ENCODE results near the gene KIF26B. TPM values are rescaled to one million over a fixed set of nuclear protein-coding genes. Genes with fewer than 3 reads are reported as not detected.

KIF26B gene
- total and polyA plus RNA-seq, 3 experiments from 2014 or later, result 0.11 to 0.16 TPM; not detected in 1

DNA sequence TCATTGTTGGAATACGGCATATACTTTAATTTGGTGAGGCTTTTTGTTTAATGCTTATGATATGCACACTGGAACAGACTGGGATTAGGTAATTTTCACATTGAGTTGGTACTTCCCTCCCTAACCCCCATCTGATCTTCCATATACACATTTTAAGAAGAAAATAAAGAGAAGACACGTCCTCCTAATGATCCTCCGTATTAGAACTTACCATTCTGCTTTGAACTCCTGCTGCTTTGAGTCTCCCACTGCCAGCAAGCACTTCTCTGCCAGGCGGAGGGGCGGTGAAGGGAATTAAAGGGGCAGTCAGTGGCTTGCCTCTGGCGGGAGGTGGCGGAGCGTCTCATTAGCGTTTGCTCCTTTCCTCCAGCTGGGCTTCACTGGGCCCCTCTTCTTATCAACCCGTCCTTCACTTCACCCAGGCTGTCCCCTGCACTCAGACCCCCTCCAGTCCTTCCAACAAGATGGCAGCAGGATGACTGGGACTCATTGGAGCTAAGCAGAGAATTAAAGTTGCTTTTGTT, 433.4 kb downstream of the KIF26B start:
- no peak overlapping the region for H3K4me3 Mint-ChIP-seq

DNA sequence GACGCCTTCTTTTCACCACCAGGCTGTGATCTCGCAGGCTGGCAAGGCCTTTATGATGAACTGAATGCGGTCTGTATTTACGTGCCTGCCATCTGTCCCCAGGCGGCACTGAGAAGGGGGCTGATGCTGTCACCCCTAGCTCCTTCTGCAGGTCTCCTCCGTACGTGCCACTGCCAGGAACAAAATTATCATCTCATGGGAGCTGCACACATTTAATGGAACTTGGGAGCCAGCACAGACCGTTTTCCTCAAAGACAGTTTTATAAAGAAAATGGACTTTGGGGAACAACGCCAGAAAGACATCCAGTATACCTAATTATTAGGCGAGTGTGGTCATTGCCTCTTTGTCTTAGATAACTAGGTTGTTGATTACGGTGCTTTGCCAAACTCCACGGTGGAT, 434.5 kb downstream of the KIF26B start:
- no peak overlapping the region for H3K4me3 ChIP-seq (ENCODE audit: low read length)
- no peaks in the 10 kb centered on the region for H3K4me1 Mint-ChIP-seq
- H3K9me3 ChIP-seq (ENCODE audit: low read length), result no peaks in the 10 kb centered on the region
- no peak overlapping the region for H3K4me3 Mint-ChIP-seq
- no peak overlapping the region for H3K27ac ChIP-seq (ENCODE audit: low read depth, low read length)
- peaks cover 0 to 5% of the 10 kb centered on the region in 2 donors for H3K27me3 Mint-ChIP-seq
- no peaks in the 10 kb centered on the region for H3K36me3 ChIP-seq (ENCODE audit: insufficient read depth, low read length)
- DNase-seq, result no peak
- H3K27ac Mint-ChIP-seq, result no peak overlapping the region
- no peaks in the 10 kb centered on the region for H3K4me1 ChIP-seq (ENCODE audit: insufficient read depth, low read length)
- ChIA-PET CTCF (no interaction called here), POLR2A (no interaction called here)
- H3K27me3 ChIP-seq (ENCODE audit: insufficient read depth, low read length, poor library complexity, severe bottlenecking), result no peaks in the 10 kb centered on the region
- H3K9me3 Mint-ChIP-seq, result peaks cover 0 to 5% (median 3%) of the 10 kb centered on the region in 5 donors
- H3K36me3 Mint-ChIP-seq, result no peaks in the 10 kb centered on the region

More for the DNA sequence above, 433.4 kb downstream of the KIF26B start:
- no peaks in the 10 kb centered on the region for H3K4me1 ChIP-seq (ENCODE audit: insufficient read depth, low read length)
- H3K9me3 ChIP-seq (ENCODE audit: low read length), result no peaks in the 10 kb centered on the region
- no peak for DNase-seq
- H3K36me3 ChIP-seq (ENCODE audit: insufficient read depth, low read length), result no peaks in the 10 kb centered on the region
- Mint-ChIP-seq H3K9me3 (peaks cover 0 to 3% (median 0%) of the 10 kb centered on the region in 5 donors), H3K27me3 (peaks cover 0 to 5% of the 10 kb centered on the region in 2 donors), H3K4me1 (no peaks in the 10 kb centered on the region), H3K27ac (no peak overlapping the region), H3K36me3 (no peaks in the 10 kb centered on the region)
- no peak overlapping the region for H3K27ac ChIP-seq (ENCODE audit: low read depth, low read length)
- ChIA-PET POLR2A (no interaction called here), CTCF (no interaction called here)
- H3K4me3 ChIP-seq (ENCODE audit: low read length), result no peak overlapping the region
- H3K27me3 ChIP-seq (ENCODE audit: insufficient read depth, low read length, poor library complexity, severe bottlenecking), result no peaks in the 10 kb centered on the region

DNA sequence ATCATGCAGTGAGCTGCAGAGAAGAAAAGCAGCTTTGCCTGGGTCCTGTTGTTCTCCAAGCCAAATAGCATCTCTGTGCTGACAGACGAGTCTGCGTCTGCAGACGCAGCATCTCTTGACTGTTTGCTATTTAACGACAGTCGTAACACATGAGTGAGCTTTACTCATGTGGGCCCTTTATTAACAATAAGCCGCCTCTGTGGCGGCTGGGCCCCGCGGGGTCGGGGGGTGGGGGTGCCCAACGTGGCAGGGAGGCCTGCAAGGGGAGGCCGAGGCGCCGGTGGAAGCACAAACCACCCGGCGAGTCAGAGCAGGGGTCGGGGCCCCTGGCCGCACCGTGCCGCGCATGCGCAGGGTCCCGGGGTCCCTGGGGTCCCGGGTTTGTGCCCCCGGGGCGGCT, 435.1 kb downstream of the KIF26B start:
- no peaks in the 10 kb centered on the region for H3K4me1 ChIP-seq (ENCODE audit: insufficient read depth, low read length)
- H3K36me3 Mint-ChIP-seq, result no peaks in the 10 kb centered on the region
- DNase-seq, result no peak
- ChIA-PET POLR2A (no interaction called here), CTCF (no interaction called here)
- H3K36me3 ChIP-seq (ENCODE audit: insufficient read depth, low read length), result no peaks in the 10 kb centered on the region
- H3K4me3 Mint-ChIP-seq, result no peak overlapping the region
- H3K27me3 ChIP-seq (ENCODE audit: insufficient read depth, low read length, poor library complexity, severe bottlenecking), result no peaks in the 10 kb centered on the region
- H3K4me1 Mint-ChIP-seq, result no peaks in the 10 kb centered on the region
- no peak overlapping the region for H3K27ac Mint-ChIP-seq
- peaks cover 0 to 5% of the 10 kb centered on the region in 2 donors for H3K27me3 Mint-ChIP-seq
- H3K27ac ChIP-seq (ENCODE audit: low read depth, low read length), result no peak overlapping the region
- no peaks in the 10 kb centered on the region for H3K9me3 ChIP-seq (ENCODE audit: low read length)
- H3K4me3 ChIP-seq (ENCODE audit: low read length), result no peak overlapping the region
- peaks cover 0 to 5% (median 3%) of the 10 kb centered on the region in 5 donors for H3K9me3 Mint-ChIP-seq

DNA sequence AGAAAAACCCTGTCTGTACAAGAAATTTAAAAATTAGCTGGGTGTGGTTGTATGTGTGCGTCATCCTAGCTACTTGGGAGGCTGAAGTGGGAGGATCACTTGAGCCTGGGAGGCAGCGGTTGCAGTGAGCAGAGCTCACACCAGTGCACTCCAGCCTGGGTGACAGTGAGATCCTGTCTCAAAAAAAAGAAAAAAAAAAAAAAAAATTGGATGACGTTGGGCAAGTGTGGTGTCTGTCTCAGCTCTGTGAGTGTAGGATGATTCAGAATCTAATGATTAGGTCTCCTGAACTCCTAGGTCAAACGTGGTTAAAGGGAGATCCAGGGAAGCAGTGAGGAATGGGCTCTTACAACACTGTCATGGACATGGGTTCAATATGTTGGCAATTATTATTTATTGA, 435.9 kb downstream of the KIF26B start:
- H3K4me3 ChIP-seq (ENCODE audit: low read length), result no peak overlapping the region
- ChIA-PET POLR2A (no interaction called here), CTCF (no interaction called here)
- Mint-ChIP-seq H3K27me3 (peaks cover 0 to 5% of the 10 kb centered on the region in 2 donors), H3K9me3 (peaks cover 0 to 5% (median 4%) of the 10 kb centered on the region in 5 donors), H3K27ac (no peak overlapping the region), H3K4me3 (no peak overlapping the region), H3K36me3 (no peaks in the 10 kb centered on the region), H3K4me1 (no peaks in the 10 kb centered on the region)
- no peaks in the 10 kb centered on the region for H3K36me3 ChIP-seq (ENCODE audit: insufficient read depth, low read length)
- no peaks in the 10 kb centered on the region for H3K9me3 ChIP-seq (ENCODE audit: low read length)
- H3K27me3 ChIP-seq (ENCODE audit: insufficient read depth, low read length, poor library complexity, severe bottlenecking), result no peaks in the 10 kb centered on the region
- no peak for DNase-seq
- H3K27ac ChIP-seq (ENCODE audit: low read depth, low read length), result no peak overlapping the region
- no peaks in the 10 kb centered on the region for H3K4me1 ChIP-seq (ENCODE audit: insufficient read depth, low read length)

DNA sequence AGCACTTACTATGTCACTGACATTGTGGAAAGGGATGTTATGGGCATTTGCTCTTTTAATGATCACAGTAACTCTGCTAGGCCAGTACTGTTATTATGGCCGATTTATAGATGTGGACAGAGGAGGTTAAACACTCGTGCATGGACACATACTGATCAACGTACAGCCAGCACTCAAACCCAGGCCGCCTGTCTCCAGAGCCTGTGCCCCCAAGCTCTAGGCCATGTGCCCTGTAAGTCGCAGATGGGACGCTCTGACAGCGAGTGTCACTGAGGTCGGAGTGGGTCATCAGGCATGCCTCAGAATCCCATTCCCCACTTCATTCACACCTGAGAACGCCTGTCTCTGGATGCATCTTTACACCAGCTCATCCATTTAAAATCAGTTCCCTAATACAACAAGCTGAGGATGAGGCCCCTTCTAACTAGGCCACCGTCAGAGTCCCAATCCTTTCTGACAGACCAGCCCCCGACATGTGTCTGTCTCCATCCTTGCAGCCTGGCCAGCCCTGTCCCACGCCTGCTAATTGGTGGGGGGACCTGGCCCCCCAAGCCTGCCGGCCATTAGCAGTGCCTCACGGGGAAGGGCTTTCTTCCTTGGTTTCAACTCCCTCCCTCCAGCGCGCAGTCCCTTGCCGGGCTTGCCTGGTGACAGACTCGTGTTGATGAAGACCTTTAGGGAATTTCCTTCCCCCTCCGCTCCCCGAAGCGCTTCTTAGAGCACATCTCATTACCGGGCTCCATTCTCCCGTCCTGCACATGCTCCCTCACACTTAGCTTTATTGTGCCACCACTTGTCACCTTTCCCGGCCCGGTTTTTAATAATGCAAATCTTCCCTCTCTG, 436.8 kb downstream of the KIF26B start:
- H3K9me3 ChIP-seq (ENCODE audit: low read length), result no peaks in the 10 kb centered on the region
- H3K27ac ChIP-seq (ENCODE audit: low read depth, low read length), result no peak overlapping the region
- ChIA-PET CTCF (no interaction called here), POLR2A (no interaction called here)
- Mint-ChIP-seq H3K27ac (no peak overlapping the region), H3K4me1 (no peaks in the 10 kb centered on the region), H3K27me3 (peaks cover 0 to 5% of the 10 kb centered on the region in 2 donors), H3K36me3 (no peaks in the 10 kb centered on the region), H3K9me3 (peaks cover 0 to 6% (median 5%) of the 10 kb centered on the region in 5 donors), H3K4me3 (no peak overlapping the region)
- H3K27me3 ChIP-seq (ENCODE audit: insufficient read depth, low read length, poor library complexity, severe bottlenecking), result no peaks in the 10 kb centered on the region
- no peaks in the 10 kb centered on the region for H3K36me3 ChIP-seq (ENCODE audit: insufficient read depth, low read length)
- H3K4me1 ChIP-seq (ENCODE audit: insufficient read depth, low read length), result no peaks in the 10 kb centered on the region
- DNase-seq, result no peak
- no peak overlapping the region for H3K4me3 ChIP-seq (ENCODE audit: low read length)

- Histone ChIP-seq H3K4me1 (ENCODE audit: insufficient read depth, low read length) (no peaks in the 10 kb centered on the region), H3K4me3 (ENCODE audit: low read length) (no peak overlapping the region), H3K27me3 (ENCODE audit: insufficient read depth, low read length, poor library complexity, severe bottlenecking) (no peaks in the 10 kb centered on the region), H3K9me3 (ENCODE audit: low read length) (no peaks in the 10 kb centered on the region), H3K36me3 (ENCODE audit: insufficient read depth, low read length) (no peaks in the 10 kb centered on the region), H3K27ac (ENCODE audit: low read depth, low read length) (no peak overlapping the region)
- ChIA-PET POLR2A (no interaction called here), CTCF (no interaction called here)
- Mint-ChIP-seq H3K9me3 (peaks cover 0 to 5% (median 4%) of the 10 kb centered on the region in 5 donors), H3K27me3 (peaks cover 0 to 4% of the 10 kb centered on the region in 2 donors), H3K27ac (no peak overlapping the region), H3K4me1 (no peaks in the 10 kb centered on the region), H3K4me3 (no peak overlapping the region), H3K36me3 (no peaks in the 10 kb centered on the region)
- no peak for DNase-seq
Measured at GRCh38 chr1:245592189-245592460, 437.3 kb downstream of the KIF26B start.

GRCh38 chr1:245598524-245599305, 443.9 kb downstream of the KIF26B start:
- no peak overlapping the region for H3K4me3 ChIP-seq (ENCODE audit: low read length)
- DNase-seq, result no peak
- H3K27me3 ChIP-seq (ENCODE audit: insufficient read depth, low read length, poor library complexity, severe bottlenecking), result no peaks in the 10 kb centered on the region
- Mint-ChIP-seq H3K27ac (no peak overlapping the region), H3K27me3 (peaks cover 3 to 6% of the 10 kb centered on the region in 2 donors), H3K36me3 (no peaks in the 10 kb centered on the region), H3K9me3 (peaks cover 0 to 7% (median 4%) of the 10 kb centered on the region in 5 donors), H3K4me3 (no peak overlapping the region), H3K4me1 (no peaks in the 10 kb centered on the region)
- H3K4me1 ChIP-seq (ENCODE audit: insufficient read depth, low read length), result no peaks in the 10 kb centered on the region
- no peaks in the 10 kb centered on the region for H3K9me3 ChIP-seq (ENCODE audit: low read length)
- no peak overlapping the region for H3K27ac ChIP-seq (ENCODE audit: low read depth, low read length)
- CTCF ChIA-PET, result no interaction called here
- H3K36me3 ChIP-seq (ENCODE audit: insufficient read depth, low read length), result no peaks in the 10 kb centered on the region
- POLR2A ChIA-PET, result no interaction called here

- no peaks in the 10 kb centered on the region for H3K36me3 ChIP-seq (ENCODE audit: insufficient read depth, low read length)
- Mint-ChIP-seq H3K36me3 (no peaks in the 10 kb centered on the region), H3K9me3 (peaks cover 0 to 4% (median 3%) of the 10 kb centered on the region in 5 donors), H3K4me1 (no peaks in the 10 kb centered on the region), H3K27me3 (peaks cover 3 to 6% of the 10 kb centered on the region in 2 donors), H3K4me3 (no peak overlapping the region), H3K27ac (no peak overlapping the region)
- DNase-seq, result no peak
- H3K27me3 ChIP-seq (ENCODE audit: insufficient read depth, low read length, poor library complexity, severe bottlenecking), result no peaks in the 10 kb centered on the region
- POLR2A ChIA-PET, result no interaction called here
- no peaks in the 10 kb centered on the region for H3K4me1 ChIP-seq (ENCODE audit: insufficient read depth, low read length)
- no peaks in the 10 kb centered on the region for H3K9me3 ChIP-seq (ENCODE audit: low read length)
- no peak overlapping the region for H3K27ac ChIP-seq (ENCODE audit: low read depth, low read length)
- H3K4me3 ChIP-seq (ENCODE audit: low read length), result no peak overlapping the region
- CTCF ChIA-PET, result no interaction called here
Measured at GRCh38 chr1:245599371-245600174, 444.8 kb downstream of the KIF26B start.
